Endothelial cell of umbilical vein (primary cell): ENCODE results near the gene DDX54. TPM values are rescaled to one million over a fixed set of nuclear protein-coding genes. Genes with fewer than 3 reads are reported as not detected.

ENCODE experiments used
- BruUV-seq: library from RNA; stranded (reverse); fragments of 400-500 nt; replicated peaks from 2 replicates; lab custom pipeline; 2021; lab: Mats Ljungman, UMichigan
- CTCF ChIA-PET: fragments of 300-600, 350-600 bp; sonication (Branson Sonifier 250); formaldehyde crosslinking; loops from one replicate; lab custom pipeline; 2021; ENCODE audit warnings: antibody characterized with exemption, inconsistent platforms; lab: Charles Lee
- POLR2A ChIA-PET: fragments of 300-600, 350-600 bp; sonication (Branson Sonifier 250); formaldehyde crosslinking; loops from one replicate; lab custom pipeline; 2021; ENCODE audit warnings: antibody characterized with exemption, inconsistent platforms; lab: Charles Lee
- DNase-seq: peaks from one replicate; pipeline ENCODE4 v3.0.0-alpha.2; 2011; ENCODE audit warnings: low read depth, low spot score
- FAIRE-seq: peaks from 2 replicates; lab custom pipeline; 2011; peaks lifted over from hg19 to GRCh38; lab: Jason Lieb, UNC
- H2AFZ ChIP-seq: 2 replicates; pipeline ENCODE4 v1.6.0; 2012; ENCODE audit warnings: low read depth, low read length, control low read depth, inconsistent platforms
- H3K27ac ChIP-seq: 2 replicates; pipeline ENCODE4 v1.5.1; 2011; ENCODE audit warnings: low read depth, mild to moderate bottlenecking, control low read depth, low read length, moderate library complexity; ENCODE audit not compliant: insufficient read depth
- H3K27me3 ChIP-seq, 2 experiments: 2 replicates each; pipeline versions ENCODE4 v1.6.0 to v1.6.1; 2011; ENCODE audit warnings: low read length in 2 of 2, mixed read lengths in 1 of 2; ENCODE audit not compliant: control insufficient read depth in 2 of 2, insufficient read depth in 2 of 2
- H3K36me3 ChIP-seq, 2 experiments: 2 replicates in 1 of 2; 3 replicates in 1 of 2; pipeline ENCODE4 v1.5.1; 2011; ENCODE audit warnings: low read length in 2 of 2, mild to moderate bottlenecking in 1 of 2, moderate library complexity in 1 of 2; ENCODE audit not compliant: control insufficient read depth in 2 of 2, insufficient read depth in 2 of 2; ENCODE audit errors: extremely low read depth in 1 of 2
- H3K4me1 ChIP-seq: 3 replicates; pipeline ENCODE4 v1.5.1; 2011; ENCODE audit warnings: mild to moderate bottlenecking, low read length; ENCODE audit not compliant: control insufficient read depth, insufficient read depth; ENCODE audit errors: extremely low read depth
- H3K4me2 ChIP-seq: 2 replicates; pipeline ENCODE4 v1.6.1; 2011; ENCODE audit warnings: low read length, control low read depth, mixed read lengths; ENCODE audit not compliant: insufficient read depth
- H3K4me3 ChIP-seq, 3 experiments: fragments of 200-600 bp in 1 of 3; sonication (generic), shearing (Covaris generic) in 1 of 3; replicated peaks in 1 of 3; 2 replicates each; pipeline ENCODE4 v1.5.1; 2011 to 2016; ENCODE audit warnings: control low read depth in 3 of 3, low read length in 3 of 3, mild to moderate bottlenecking in 2 of 3, inconsistent platforms in 1 of 3, low read depth in 1 of 3, moderate library complexity in 1 of 3; ENCODE audit not compliant: insufficient read depth in 1 of 3
- H3K79me2 ChIP-seq: 2 replicates; pipeline ENCODE4 v1.6.0; 2012; ENCODE audit warnings: low read length, inconsistent platforms; ENCODE audit not compliant: control insufficient read depth, insufficient read depth
- H3K9ac ChIP-seq: replicated peaks from 2 replicates; pipeline ENCODE3; 2011; ENCODE audit warnings: low read length, control low read depth; ENCODE audit not compliant: insufficient read depth; ENCODE audit errors: extremely low read depth
- H3K9me1 ChIP-seq: replicated peaks from 3 replicates; pipeline ENCODE4 v1.6.0; 2011; ENCODE audit warnings: mild to moderate bottlenecking, low read length; ENCODE audit not compliant: control insufficient read depth, insufficient read depth; ENCODE audit errors: extremely low read depth
- H3K9me3 ChIP-seq: replicated peaks from 2 replicates; pipeline ENCODE4 v1.5.1; 2012; ENCODE audit warnings: low read length, inconsistent platforms; ENCODE audit not compliant: control insufficient read depth, insufficient read depth
- H4K20me1 ChIP-seq: replicated peaks from 2 replicates; pipeline ENCODE3; 2011; ENCODE audit warnings: mild to moderate bottlenecking, low read length; ENCODE audit not compliant: control insufficient read depth, insufficient read depth; ENCODE audit errors: extremely low read depth
- CTCF ChIP-seq, 2 donors: IDR thresholded peaks; 1 replicate in 1 of 2; 2 replicates in 1 of 2; pipeline ENCODE4 v1.5.1; 2011; ENCODE audit warnings: low read length in 2 of 2, mild to moderate bottlenecking in 2 of 2, moderate library complexity in 2 of 2, control low read depth in 1 of 2, inconsistent platforms in 1 of 2, low read depth in 1 of 2; ENCODE audit not compliant: insufficient read depth in 1 of 2; ENCODE audit errors: extremely low read depth in 1 of 2
- EZH2 ChIP-seq: IDR thresholded peaks from 2 replicates; pipeline ENCODE4 v1.6.1; 2012; ENCODE audit warnings: borderline replicate concordance, low read depth, mild to moderate bottlenecking, moderate library complexity, low read length, inconsistent platforms; ENCODE audit not compliant: severe bottlenecking
- FOS ChIP-seq: IDR thresholded peaks from 2 replicates; pipeline ENCODE4 v1.6.1; 2011; ENCODE audit warnings: mild to moderate bottlenecking, low read length, moderate library complexity, borderline replicate concordance; ENCODE audit not compliant: insufficient read depth
- GATA2 ChIP-seq: IDR thresholded peaks from 2 replicates; pipeline ENCODE4 v1.7.0; 2011; ENCODE audit warnings: low read depth, mild to moderate bottlenecking, moderate library complexity, mixed read lengths, low read length; ENCODE audit not compliant: insufficient read length, insufficient read depth
- JUN ChIP-seq: IDR thresholded peaks from 2 replicates; pipeline ENCODE4 v1.6.1; 2011; ENCODE audit warnings: borderline replicate concordance, low read depth; ENCODE audit not compliant: insufficient read length, insufficient read depth
- MAX ChIP-seq: IDR thresholded peaks from 2 replicates; pipeline ENCODE4 v1.6.1; 2011; ENCODE audit not compliant: insufficient read depth, insufficient read length
- MYC ChIP-seq: IDR thresholded peaks from one replicate; pipeline ENCODE4 v1.6.1; 2011; ENCODE audit warnings: mild to moderate bottlenecking, low read depth, low read length
- POLR2A ChIP-seq: IDR thresholded peaks from 2 replicates; pipeline ENCODE4 v1.6.1; 2012; ENCODE audit warnings: low read depth, mild to moderate bottlenecking, control low read depth, low read length
- POLR2AphosphoS5 ChIP-seq: IDR thresholded peaks from 2 replicates; pipeline ENCODE4 v1.6.1; 2012; ENCODE audit warnings: low read depth, mild to moderate bottlenecking, control low read depth, low read length, moderate library complexity; ENCODE audit not compliant: insufficient read depth
- dilution Hi-C: fragments of 300-500 bp; cut with MboI; formaldehyde crosslinking; loops from one replicate; pipeline ENCODE4 v1.15.0; 2019; ENCODE audit warnings: low sequenced_read_pairs; ENCODE audit not compliant: extremely low pct_ligation_motif_present
- intact Hi-C: fragments of 100-400 bp; cut with micrococcal nuclease; formaldehyde crosslinking; loops from one replicate; pipeline ENCODE4 v1.10.0; 2022
- polyA plus RNA-seq, 4 experiments: library from polyadenylated mRNA; depleted of rRNA in 3 of 4; stranded (reverse) in 3 of 4; unstranded in 1 of 4; fragments of >200 nt; gene quantifications; 2 replicates each; pipeline versions ENCODE4 v1.2.1 to v1.2.3, GENCODE V29; 2011 to 2012; ENCODE audit warnings: missing spikeins in 1 of 4
- total RNA-seq: library from RNA; stranded (reverse); gene quantifications from 2 replicates; pipeline ENCODE4 v1.2.3, GENCODE V29; 2021

DDX54 gene
- total and polyA plus RNA-seq, 2 donors (not counting 3 experiments of a cell fraction or from before 2014, with no cell fraction given) = 54.1 to 90.0 TPM

- H3K4me1 ChIP-seq = no peaks in the 10 kb centered on the region
- H3K27me3 ChIP-seq = no peaks in the 10 kb centered on the region
- dilution Hi-C loops (no loop called here), intact Hi-C loops (no loop called here)
- H3K27ac ChIP-seq = no peak overlapping the region
- H2AFZ ChIP-seq = no peak overlapping the region
- TF ChIP-seq POLR2AphosphoS5 (no peak), POLR2A (no peak), CTCF (IDR thresholded peaks at IDR 0.05; ENCODE audit: extremely low read depth in 1 of 2, insufficient read depth in 1 of 2, low read depth in 1 of 2, low read length in 2 of 2) (no peak), JUN (no peak), MYC (no peak), GATA2 (no peak), MAX (no peak), FOS (no peak), EZH2 (no peak)
- no peak overlapping the region for H3K4me3 ChIP-seq
- H3K4me2 ChIP-seq = no peak overlapping the region
- no peaks in the 10 kb centered on the region for H4K20me1 ChIP-seq
- DNase-seq = no peak
- no TSS peak for BruUV-seq
- no peaks in the 10 kb centered on the region for H3K79me2 ChIP-seq
- H3K36me3 ChIP-seq = no peaks in the 10 kb centered on the region
- no peaks in the 10 kb centered on the region for H3K9me3 ChIP-seq
- ChIA-PET POLR2A (no interaction called here), CTCF (interaction anchor here (3.3 kb wide), 1 partner anchor 140 kb away, joined by 10 read pairs; no protein-coding TSS in a partner anchor)
- no peak for FAIRE-seq
- H3K9ac ChIP-seq = no peak overlapping the region
- H3K9me1 ChIP-seq = no peaks in the 10 kb centered on the region
These were observed 52.2 kb downstream of the DDX54 start for GRCh38 chr12:113133036-113133435.
